ENCODE data around the gene CHMP1B.

The CHMP1B gene

DNA sequence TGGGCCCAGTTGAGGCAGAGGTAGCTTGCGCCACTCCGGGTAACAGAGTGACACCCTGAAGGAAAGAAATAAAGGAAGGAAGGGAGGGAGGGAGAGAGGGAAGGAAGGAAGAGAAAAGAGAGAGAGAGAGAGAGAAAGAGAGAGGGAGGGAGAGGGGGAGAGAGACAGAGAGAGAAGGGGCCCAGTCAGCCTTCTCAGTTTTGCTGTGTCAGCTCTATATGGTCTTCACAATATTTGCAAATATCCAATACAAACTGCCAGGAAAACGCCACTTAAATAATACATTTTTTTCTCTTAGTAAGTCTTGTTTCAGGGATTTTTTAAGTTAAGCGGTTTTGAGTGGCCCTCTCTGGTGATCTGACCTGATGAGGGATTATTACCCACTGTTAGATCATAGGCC is 5.6 kb upstream of the CHMP1B start:
- Histone ChIP-seq H3K4me3 (ENCODE audit: severe bottlenecking) (no peak overlapping the region), H3K27me3 (ENCODE audit: insufficient read depth, poor library complexity, severe bottlenecking) (no peaks in the 10 kb centered on the region), H3K36me3 (ENCODE audit: low read depth) (no peaks in the 10 kb centered on the region), H3K4me1 (ENCODE audit: insufficient read depth, poor library complexity, severe bottlenecking) (peaks cover 9% of the 10 kb centered on the region), H3K9me3 (ENCODE audit: severe bottlenecking) (no peaks in the 10 kb centered on the region), H3K27ac (ENCODE audit: poor library complexity, severe bottlenecking) (no peak overlapping the region)
- TF ChIP-seq, protein P1, sequence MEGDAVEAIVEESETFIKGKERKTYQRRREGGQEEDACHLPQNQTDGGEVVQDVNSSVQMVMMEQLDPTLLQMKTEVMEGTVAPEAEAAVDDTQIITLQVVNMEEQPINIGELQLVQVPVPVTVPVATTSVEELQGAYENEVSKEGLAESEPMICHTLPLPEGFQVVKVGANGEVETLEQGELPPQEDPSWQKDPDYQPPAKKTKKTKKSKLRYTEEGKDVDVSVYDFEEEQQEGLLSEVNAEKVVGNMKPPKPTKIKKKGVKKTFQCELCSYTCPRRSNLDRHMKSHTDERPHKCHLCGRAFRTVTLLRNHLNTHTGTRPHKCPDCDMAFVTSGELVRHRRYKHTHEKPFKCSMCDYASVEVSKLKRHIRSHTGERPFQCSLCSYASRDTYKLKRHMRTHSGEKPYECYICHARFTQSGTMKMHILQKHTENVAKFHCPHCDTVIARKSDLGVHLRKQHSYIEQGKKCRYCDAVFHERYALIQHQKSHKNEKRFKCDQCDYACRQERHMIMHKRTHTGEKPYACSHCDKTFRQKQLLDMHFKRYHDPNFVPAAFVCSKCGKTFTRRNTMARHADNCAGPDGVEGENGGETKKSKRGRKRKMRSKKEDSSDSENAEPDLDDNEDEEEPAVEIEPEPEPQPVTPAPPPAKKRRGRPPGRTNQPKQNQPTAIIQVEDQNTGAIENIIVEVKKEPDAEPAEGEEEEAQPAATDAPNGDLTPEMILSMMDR (IDR thresholded peaks at IDR 0.05; ENCODE audit: poor library complexity, severe bottlenecking), result no peak
- no peak for DNase-seq (ENCODE audit: low spot score)
- no peak for ATAC-seq (ENCODE audit: low read depth)

DNA sequence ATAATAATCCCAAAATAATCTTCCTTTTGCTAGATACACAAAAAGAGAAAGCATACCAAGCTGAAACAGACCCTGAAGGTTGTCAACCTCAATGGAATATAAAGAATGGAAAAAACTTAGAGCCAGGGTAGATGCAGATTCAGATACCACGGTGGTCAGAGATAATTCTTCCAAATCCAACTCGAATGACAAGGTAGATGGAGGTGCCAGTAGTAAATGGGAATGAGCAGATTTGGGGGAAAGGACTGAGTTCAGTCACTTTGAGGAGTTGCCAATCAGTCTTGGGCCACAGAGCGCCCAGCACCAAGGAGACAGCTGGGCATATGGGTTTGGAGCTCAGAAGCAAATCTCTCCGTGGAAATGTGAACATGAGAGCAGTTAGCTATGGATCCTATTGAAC is 3.4 kb upstream of the CHMP1B start:
- Histone ChIP-seq H3K27ac (ENCODE audit: poor library complexity, severe bottlenecking) (no peak overlapping the region), H3K4me1 (ENCODE audit: insufficient read depth, poor library complexity, severe bottlenecking) (peaks cover 9% of the 10 kb centered on the region), H3K36me3 (ENCODE audit: low read depth) (peaks cover 3% of the 10 kb centered on the region), H3K9me3 (ENCODE audit: severe bottlenecking) (no peaks in the 10 kb centered on the region), H3K27me3 (ENCODE audit: insufficient read depth, poor library complexity, severe bottlenecking) (no peaks in the 10 kb centered on the region), H3K4me3 (ENCODE audit: severe bottlenecking) (no peak overlapping the region)
- DNase-seq (ENCODE audit: low spot score) (no peak), ATAC-seq (ENCODE audit: low read depth) (no peak)
- TF ChIP-seq, protein P1 (IDR thresholded peaks at IDR 0.05; ENCODE audit: poor library complexity, severe bottlenecking), result no peak

DNA sequence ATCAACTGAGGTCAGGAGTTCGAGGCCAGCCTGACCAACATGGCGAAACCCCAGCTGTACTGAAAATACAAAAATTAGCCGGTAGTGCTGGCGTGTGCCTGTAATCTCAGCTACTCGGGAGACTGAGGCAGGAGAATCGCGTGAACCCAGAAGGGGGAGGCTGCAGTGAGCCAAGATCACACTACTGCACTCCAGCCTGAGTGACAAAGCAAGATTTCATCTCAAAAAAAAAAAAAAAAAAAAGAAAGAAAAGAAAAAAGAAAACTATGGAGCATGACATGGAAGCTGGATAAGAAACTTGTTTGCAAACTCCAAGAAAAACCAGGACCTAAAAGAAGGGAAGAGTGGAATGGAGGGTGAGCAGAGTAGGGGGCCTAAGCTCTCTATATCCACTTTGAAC is 1.9 kb upstream of the CHMP1B start:
- Histone ChIP-seq H3K4me1 (ENCODE audit: insufficient read depth, poor library complexity, severe bottlenecking) (peaks cover 22% of the 10 kb centered on the region), H3K27ac (ENCODE audit: poor library complexity, severe bottlenecking) (peak overlapping the region; percentile 96), H3K36me3 (ENCODE audit: low read depth) (peaks cover 17% of the 10 kb centered on the region), H3K27me3 (ENCODE audit: insufficient read depth, poor library complexity, severe bottlenecking) (no peaks in the 10 kb centered on the region), H3K4me3 (ENCODE audit: severe bottlenecking) (no peak overlapping the region), H3K9me3 (ENCODE audit: severe bottlenecking) (no peaks in the 10 kb centered on the region)
- TF ChIP-seq, protein P1 (IDR thresholded peaks at IDR 0.05; ENCODE audit: poor library complexity, severe bottlenecking), result no peak
- DNase-seq (ENCODE audit: low spot score) (no peak), ATAC-seq (ENCODE audit: low read depth) (no peak)

DNA sequence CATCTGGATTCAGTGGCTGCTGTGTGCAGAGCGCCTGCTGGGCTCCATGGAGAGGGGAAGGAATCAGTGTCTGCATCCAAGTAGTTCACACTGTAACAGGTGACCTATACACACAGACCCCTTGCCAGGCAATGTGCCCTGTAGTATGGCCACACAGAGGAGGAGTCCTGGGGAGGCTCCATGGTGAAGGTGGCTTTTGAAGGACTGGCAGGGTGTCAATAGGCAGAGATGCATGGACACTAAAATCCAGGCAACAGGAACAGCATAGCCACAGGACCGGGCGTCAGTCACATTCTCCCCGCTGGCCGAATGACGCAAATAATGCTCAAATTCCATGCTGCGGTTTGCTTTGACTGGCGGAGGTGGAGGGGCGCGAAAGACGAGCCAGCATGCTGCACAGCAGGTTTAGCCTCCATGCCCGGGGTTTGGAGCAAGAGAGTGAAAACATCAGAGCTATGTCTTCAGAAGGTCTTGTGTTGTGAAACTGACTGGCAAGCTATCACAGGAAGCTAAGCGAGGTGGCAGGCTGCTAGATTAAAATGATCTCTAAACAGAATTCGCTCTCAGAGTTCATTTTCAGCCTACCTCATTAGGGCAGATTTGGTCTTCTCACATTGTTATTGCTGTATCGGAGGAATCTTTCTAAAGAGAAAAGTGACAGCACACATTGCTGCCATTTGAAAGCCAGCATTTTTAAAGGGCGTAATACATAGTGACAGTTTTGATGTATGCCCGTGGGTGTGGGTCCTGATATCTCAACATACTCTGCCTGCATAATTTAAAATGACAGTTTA is 1.2 kb upstream of the CHMP1B start:
- Histone ChIP-seq H3K4me1 (ENCODE audit: insufficient read depth, poor library complexity, severe bottlenecking) (peaks cover 22% of the 10 kb centered on the region), H3K27ac (ENCODE audit: poor library complexity, severe bottlenecking) (peak overlapping the region; percentile 96), H3K36me3 (ENCODE audit: low read depth) (peaks cover 21% of the 10 kb centered on the region), H3K4me3 (ENCODE audit: severe bottlenecking) (peak overlapping the region; percentile 81), H3K27me3 (ENCODE audit: insufficient read depth, poor library complexity, severe bottlenecking) (no peaks in the 10 kb centered on the region), H3K9me3 (ENCODE audit: severe bottlenecking) (no peaks in the 10 kb centered on the region)
- TF ChIP-seq, protein P1 (IDR thresholded peaks at IDR 0.05; ENCODE audit: poor library complexity, severe bottlenecking), result no peak
- ATAC-seq (ENCODE audit: low read depth) (peak; percentile 64), DNase-seq (ENCODE audit: low spot score) (no peak)

DNA sequence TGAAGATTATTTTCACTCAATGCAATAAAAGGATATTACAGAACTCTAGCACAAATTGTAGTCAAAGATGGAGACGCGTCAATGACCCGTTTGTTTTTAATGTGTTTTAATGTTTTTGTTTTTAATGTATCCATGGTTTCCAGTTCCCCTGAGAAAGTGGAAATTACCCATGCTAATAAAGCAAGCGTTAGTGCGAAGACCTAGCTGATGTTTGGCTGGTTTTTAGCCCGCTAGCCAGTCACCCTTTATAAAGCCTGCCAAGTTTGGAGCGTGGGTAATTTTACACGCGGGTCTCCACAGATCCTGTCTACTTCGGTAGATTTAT is 430 bp upstream of the CHMP1B start:
- Histone ChIP-seq H3K9me3 (ENCODE audit: severe bottlenecking) (no peaks in the 10 kb centered on the region), H3K36me3 (ENCODE audit: low read depth) (peaks cover 24% of the 10 kb centered on the region), H3K27ac (ENCODE audit: poor library complexity, severe bottlenecking) (peak overlapping the region; percentile 96), H3K27me3 (ENCODE audit: insufficient read depth, poor library complexity, severe bottlenecking) (no peaks in the 10 kb centered on the region), H3K4me1 (ENCODE audit: insufficient read depth, poor library complexity, severe bottlenecking) (peaks cover 22% of the 10 kb centered on the region), H3K4me3 (ENCODE audit: severe bottlenecking) (peak overlapping the region; percentile 81)
- DNase-seq (ENCODE audit: low spot score) (no peak), ATAC-seq (ENCODE audit: low read depth) (peak; percentile 4; the same call in 2 of the 3 replicates)
- TF ChIP-seq, protein P1 (IDR thresholded peaks at IDR 0.05; ENCODE audit: poor library complexity, severe bottlenecking), result no peak
